ENCODE data around the gene PROCA1. TPM values are rescaled to one million over a fixed set of nuclear protein-coding genes. Genes with fewer than 3 reads are reported as not detected.

PROCA1 gene
- total and polyA plus RNA-seq, 2 of the 13 experiments (the other 11 are each of a cell fraction or from before 2014, with no cell fraction given): 0.73 to 1.5 TPM

DNA sequence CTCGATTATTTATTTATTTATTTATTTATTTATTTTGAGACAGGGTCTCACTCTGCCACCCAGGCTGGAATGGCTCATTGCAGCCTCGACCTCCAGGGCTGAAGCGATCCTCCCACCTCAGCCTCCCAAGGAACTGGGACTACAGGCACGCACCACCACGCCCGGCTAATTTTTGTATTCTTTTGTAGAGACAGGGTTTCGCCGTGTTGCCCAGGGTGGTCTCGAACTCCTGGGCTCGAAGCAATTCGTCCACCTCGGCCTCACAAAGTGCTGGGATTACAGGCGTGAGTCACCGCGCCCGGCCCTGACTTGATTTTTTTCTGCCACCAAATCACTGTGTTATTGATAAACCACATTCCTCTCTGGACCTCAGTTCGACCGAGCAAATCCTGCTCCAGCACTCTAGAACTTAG, 7.3 kb upstream of the PROCA1 start (continued):
- 0 out of 2 replicates have a peak, but pooled peaks have one; percentile 15 for TF ChIP-seq ZNF788 (CRISPR knock-in tag; IDR thresholded peaks at IDR 0.05; ENCODE audit: borderline replicate concordance)
- TF ChIP-seq SALL1 (CRISPR knock-in tag; IDR thresholded peaks at IDR 0.05): 0 out of 2 replicates have a peak, but pooled peaks have one; percentile 48
- no peak for TF ChIP-seq ZNF703 (CRISPR knock-in tag; IDR thresholded peaks at IDR 0.05; ENCODE audit: borderline replicate concordance)

DNA sequence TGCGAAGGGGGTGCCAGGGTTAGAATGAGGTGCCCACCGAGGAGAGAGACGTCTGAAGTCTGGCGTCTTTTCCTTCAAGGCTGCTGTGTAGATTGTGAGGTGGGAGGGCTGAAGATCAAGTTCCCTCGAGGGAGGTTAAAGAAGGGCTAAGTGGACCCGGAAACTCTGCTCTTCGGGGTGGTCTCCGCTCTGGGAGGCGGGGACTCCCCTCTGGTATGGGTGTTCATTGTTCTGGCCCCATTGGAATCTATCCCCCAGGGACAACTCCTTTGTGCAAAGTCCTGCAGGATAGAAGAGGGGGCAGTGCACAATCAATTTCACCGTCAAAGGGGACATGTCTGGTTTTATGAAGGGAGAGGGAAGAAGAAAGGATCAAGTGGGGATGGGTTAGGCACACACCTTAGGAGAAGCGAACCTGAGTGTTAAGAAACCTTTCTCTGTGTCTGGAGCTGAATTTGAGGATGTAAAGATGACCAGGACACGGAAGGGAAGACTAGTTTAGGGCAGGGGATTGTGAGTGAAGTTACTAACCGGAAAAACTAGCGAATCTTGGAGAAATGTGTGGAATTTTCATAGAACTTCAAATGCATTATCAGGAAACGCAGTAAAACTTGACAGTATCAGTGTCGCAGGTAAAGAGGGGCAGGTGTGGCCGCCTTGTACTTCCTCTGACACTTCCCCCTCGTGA, 6.8 kb upstream of the PROCA1 start:
- POLR2A ChIA-PET: interaction anchor here (1.9 to 4.2 kb wide), 4 partner anchors 10 to 233 kb away, joined by 26 to 220 read pairs (median 78); partner anchors contain the start of genes NEK8, PHF12, PROCA1 and TRAF4
- no TSS peak for BruUV-seq (replicated peaks)
- Histone ChIP-seq H3K4me3 (replicated peaks in 1 of 3; ENCODE audit: insufficient read depth in 1 of 3, low read depth in 2 of 3, low read length in 3 of 3) (peak overlapping the region in 2 of 3 experiments; percentile 50 to 97; a peak in 1 of 6 replicates), H3K36me3 (replicated peaks in 1 of 2; ENCODE audit: control insufficient read depth in 1 of 2, insufficient read depth in 2 of 2, low read length in 2 of 2) (peaks cover 7 to 26% of the 10 kb centered on the region in 2 experiments; a peak in 4 of 5 replicates), H3K4me2 (ENCODE audit: low read depth, low read length) (peak overlapping the region; percentile 73), H4K20me1 (ENCODE audit: insufficient read depth, low read length) (peaks cover 29% of the 10 kb centered on the region), H3K4me1 (ENCODE audit: insufficient read depth, low read length) (peaks cover 47% of the 10 kb centered on the region), H3K9me3 (ENCODE audit: low read length) (no peaks in the 10 kb centered on the region), H3K27ac (ENCODE audit: extremely low read length, insufficient read depth, low read length) (peak overlapping the region; percentile 89), H3K9ac (ENCODE audit: insufficient read depth, low read depth, low read length) (peak overlapping the region; percentile 98), H3K27me3 (ENCODE audit: control insufficient read depth in 1 of 2, insufficient read depth in 2 of 2, low read length in 2 of 2) (peaks cover 2 to 3% of the 10 kb centered on the region in 2 experiments; a peak in 3 of 5 replicates), H2AFZ (ENCODE audit: low read length) (no peak overlapping the region), H3K79me2 (ENCODE audit: insufficient read depth, low read length) (peaks cover 35% of the 10 kb centered on the region)
- DNase-seq (ENCODE audit: low spot score) (no peak), ATAC-seq (no peak), FAIRE-seq (peak; percentile 12)
- in situ Hi-C loops (cut with HindIII; ENCODE audit: extremely low pct_ligation_motif_present, low pct_unique_long_range_greater_than_20kb): loop anchor here (5.0 kb wide), 1 partner anchor 71 kb away; the partner anchor contains the start of gene BLTP2
- intact Hi-C loops (cut with micrococcal nuclease; ENCODE audit: unreplicated experiment): no loop called here
- CTCF ChIA-PET (ENCODE audit: low intra/inter-chr PET ratio, low total read pairs): no interaction called here
- WGBS (ENCODE audit: low lambda C conversion rate): 76% methylated on average over 18 of the region's 18 CpGs
- no peak for TF ChIP-seq TMF1 (CRISPR knock-in tag; IDR thresholded peaks at IDR 0.05; ENCODE audit: low read depth)
- no peak for TF ChIP-seq U2AF1 (optimal IDR thresholded peaks at IDR 0.05; ENCODE audit: low read depth, low read length)
- TF ChIP-seq EHMT2 (IDR thresholded peaks at IDR 0.05; ENCODE audit: borderline replicate concordance, low read depth, low read length): no peak
- no peak for TF ChIP-seq CHD2 (IDR thresholded peaks at IDR 0.05; ENCODE audit: low read depth, low read length)
- no peak for TF ChIP-seq MBNL3 (CRISPR knock-in tag; conservative IDR thresholded peaks at IDR 0.05)
- TF ChIP-seq, protein P1, sequence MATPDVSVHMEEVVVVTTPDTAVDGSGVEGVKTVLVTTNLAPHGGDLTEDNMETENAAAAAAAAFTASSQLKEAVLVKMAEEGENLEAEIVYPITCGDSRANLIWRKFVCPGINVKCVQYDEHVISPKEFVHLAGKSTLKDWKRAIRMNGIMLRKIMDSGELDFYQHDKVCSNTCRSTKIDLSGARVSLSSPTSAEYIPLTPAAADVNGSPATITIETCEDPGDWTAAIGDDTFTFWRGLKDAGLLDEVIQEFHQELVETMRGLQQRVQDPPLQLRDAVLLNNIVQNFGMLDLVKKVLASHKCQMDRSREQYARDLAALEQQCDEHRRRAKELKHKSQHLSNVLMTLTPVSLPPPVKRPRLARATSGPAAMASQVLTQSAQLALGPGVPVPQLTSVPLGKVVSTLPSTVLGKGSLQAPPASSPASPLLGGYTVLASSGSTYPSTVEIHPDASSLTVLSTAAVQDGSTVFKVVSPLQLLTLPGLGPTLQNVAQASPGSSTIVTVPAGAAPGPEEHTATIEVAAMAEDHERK (CRISPR knock-in tag; IDR thresholded peaks at IDR 0.05; ENCODE audit: low read depth): no peak
- no peak for TF ChIP-seq RXRB (CRISPR knock-in tag; IDR thresholded peaks at IDR 0.05; ENCODE audit: borderline replicate concordance)
- TF ChIP-seq ZNF816 (CRISPR knock-in tag; IDR thresholded peaks at IDR 0.05; ENCODE audit: borderline replicate concordance): no peak
- no peak for TF ChIP-seq MED13 (CRISPR knock-in tag; IDR thresholded peaks at IDR 0.05)
- TF ChIP-seq ZNF652 (CRISPR knock-in tag; IDR thresholded peaks at IDR 0.05; ENCODE audit: borderline replicate concordance, low read depth): no peak
- TF ChIP-seq, protein P2, sequence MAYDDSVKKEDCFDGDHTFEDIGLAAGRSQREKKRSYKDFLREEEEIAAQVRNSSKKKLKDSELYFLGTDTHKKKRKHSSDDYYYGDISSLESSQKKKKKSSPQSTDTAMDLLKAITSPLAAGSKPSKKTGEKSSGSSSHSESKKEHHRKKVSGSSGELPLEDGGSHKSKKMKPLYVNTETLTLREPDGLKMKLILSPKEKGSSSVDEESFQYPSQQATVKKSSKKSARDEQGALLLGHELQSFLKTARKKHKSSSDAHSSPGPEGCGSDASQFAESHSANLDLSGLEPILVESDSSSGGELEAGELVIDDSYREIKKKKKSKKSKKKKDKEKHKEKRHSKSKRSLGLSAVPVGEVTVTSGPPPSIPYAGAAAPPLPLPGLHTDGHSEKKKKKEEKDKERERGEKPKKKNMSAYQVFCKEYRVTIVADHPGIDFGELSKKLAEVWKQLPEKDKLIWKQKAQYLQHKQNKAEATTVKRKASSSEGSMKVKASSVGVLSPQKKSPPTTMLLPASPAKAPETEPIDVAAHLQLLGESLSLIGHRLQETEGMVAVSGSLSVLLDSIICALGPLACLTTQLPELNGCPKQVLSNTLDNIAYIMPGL (CRISPR knock-in tag; IDR thresholded peaks at IDR 0.05; ENCODE audit: borderline replicate concordance in 1 of 2, low read depth in 1 of 2): no peak
- no peak for TF ChIP-seq ZNF569 (CRISPR knock-in tag; IDR thresholded peaks at IDR 0.05; ENCODE audit: borderline replicate concordance)
- TF ChIP-seq, protein P3, sequence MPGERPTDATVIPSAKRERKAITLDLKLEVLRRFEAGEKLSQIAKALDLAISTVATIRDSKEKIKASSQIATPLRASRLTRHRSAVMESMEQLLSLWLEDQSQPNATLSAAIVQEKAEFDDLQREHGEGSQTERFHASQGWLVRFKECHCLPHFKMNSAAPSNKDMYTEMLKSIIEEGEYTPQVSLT (CRISPR knock-in tag; IDR thresholded peaks at IDR 0.05; ENCODE audit: borderline replicate concordance, low read depth): no peak
- no peak for TF ChIP-seq ZNF331 (CRISPR knock-in tag; IDR thresholded peaks at IDR 0.05)

All from HepG2 (cell line).